Neural cell (in vitro differentiated cells): Measurements from ENCODE around the gene AIFM1. TPM values are rescaled to one million over a fixed set of nuclear protein-coding genes. Genes with fewer than 3 reads are reported as not detected.

Experiments
- H2AFZ ChIP-seq: fragments of 200-600, 300-800 bp; sonication (generic), shearing (Covaris generic); 2 replicates; pipeline ENCODE4 v1.6.0; 2014; ENCODE audit warnings: low read depth, mild to moderate bottlenecking, antibody characterized with exemption, low read length, moderate library complexity
- H3F3A ChIP-seq: fragments of 200-600 bp; shearing (Covaris generic); 2 replicates; pipeline ENCODE4 v1.6.1; 2016; ENCODE audit warnings: mild to moderate bottlenecking, moderate library complexity, mixed read lengths, antibody characterized with exemption, low read length; ENCODE audit not compliant: insufficient read depth, poor library complexity, severe bottlenecking
- H3K27ac ChIP-seq: fragments of 200-600, 300-800 bp; sonication (generic), shearing (Covaris generic); 2 replicates; pipeline ENCODE4 v1.5.1; 2014; ENCODE audit warnings: mild to moderate bottlenecking, low read length, moderate library complexity
- H3K27me3 ChIP-seq: fragments of 300-800, 200-600 bp; sonication (generic), shearing (Covaris generic); 2 replicates; pipeline ENCODE4 v1.6.0; 2014; ENCODE audit warnings: mild to moderate bottlenecking, low read depth, low read length, moderate library complexity; ENCODE audit not compliant: insufficient read depth
- H3K36me3 ChIP-seq: fragments of 300-800, 200-600 bp; sonication (generic), shearing (Covaris generic); 2 replicates; pipeline ENCODE4 v1.5.1; 2014; ENCODE audit warnings: mild to moderate bottlenecking, antibody characterized with exemption, low read length, moderate library complexity; ENCODE audit not compliant: insufficient read depth
- H3K4me2 ChIP-seq: fragments of 300-800, 200-600 bp; sonication (generic), shearing (Covaris generic); 2 replicates; pipeline ENCODE4 v1.6.0; 2014; ENCODE audit warnings: mild to moderate bottlenecking, low read length
- H3K4me3 ChIP-seq: fragments of 300-800, 200-600 bp; sonication (generic), shearing (Covaris generic); 2 replicates; pipeline ENCODE4 v1.5.1; 2014; ENCODE audit warnings: mild to moderate bottlenecking, low read length, moderate library complexity
- H3K79me2 ChIP-seq: fragments of 200-600 bp; shearing (Covaris generic); replicated peaks from 2 replicates; pipeline ENCODE4 v1.6.0; 2014; ENCODE audit warnings: mild to moderate bottlenecking, low read length, moderate library complexity; ENCODE audit not compliant: insufficient read depth
- H3K9ac ChIP-seq: fragments of 300-800, 200-600 bp; sonication (generic), shearing (Covaris generic); 2 replicates; pipeline ENCODE4 v1.6.1; 2016; ENCODE audit warnings: mild to moderate bottlenecking, low read length, mixed read lengths
- H3K9me2 ChIP-seq: fragments of 200-600 bp; shearing (Covaris generic); 2 replicates; pipeline ENCODE4 v1.6.1; 2016; ENCODE audit warnings: mild to moderate bottlenecking, low read length, mixed read lengths; ENCODE audit not compliant: insufficient read depth
- H3K9me3 ChIP-seq: fragments of 200-600, 300-800 bp; sonication (generic), shearing (Covaris generic); 2 replicates; pipeline ENCODE4 v1.6.1; 2016; ENCODE audit warnings: mild to moderate bottlenecking, mixed run types, low read length, moderate library complexity, mixed read lengths
- H4K20me1 ChIP-seq: fragments of 200-600 bp; shearing (Covaris generic); 2 replicates; pipeline ENCODE4 v1.6.1; 2016; ENCODE audit warnings: mild to moderate bottlenecking, mixed run types; ENCODE audit not compliant: insufficient read depth
- EP300 ChIP-seq: fragments of 450-650 bp; conservative IDR thresholded peaks from 2 replicates; pipeline ENCODE4 v1.6.1; 2014; ENCODE audit warnings: antibody characterized with exemption, mild to moderate bottlenecking, moderate library complexity; ENCODE audit not compliant: poor library complexity, severe bottlenecking
- EZH2 ChIP-seq: fragments of 200-600, 300-800 bp; shearing (Covaris generic), sonication (generic); IDR thresholded peaks from 2 replicates; pipeline ENCODE4 v1.6.1; 2014; ENCODE audit warnings: antibody characterized with exemption, low read length, borderline replicate concordance, mild to moderate bottlenecking; ENCODE audit not compliant: insufficient read depth, poor library complexity, severe bottlenecking
- MXI1 ChIP-seq: fragments of 450-650 bp; conservative IDR thresholded peaks from 2 replicates; pipeline ENCODE4 v1.6.1; 2014; ENCODE audit warnings: antibody characterized with exemption, mild to moderate bottlenecking; ENCODE audit not compliant: poor library complexity, severe bottlenecking
- POLR2AphosphoS5 ChIP-seq: IDR thresholded peaks from 2 replicates; pipeline ENCODE4 v1.6.1; 2012
- RAD21 ChIP-seq: fragments of 450-650 bp; conservative IDR thresholded peaks from 2 replicates; pipeline ENCODE4 v1.6.1; 2014; ENCODE audit warnings: antibody characterized with exemption, mild to moderate bottlenecking, moderate library complexity
- REST ChIP-seq: IDR thresholded peaks from 2 replicates; pipeline ENCODE4 v1.6.1; 2012; ENCODE audit warnings: borderline replicate concordance
- SMC3 ChIP-seq: fragments of 450-650 bp; conservative IDR thresholded peaks from 2 replicates; pipeline ENCODE4 v1.6.1; 2014; ENCODE audit warnings: antibody characterized with exemption, mild to moderate bottlenecking, moderate library complexity; ENCODE audit not compliant: poor library complexity
- TAF1 ChIP-seq: IDR thresholded peaks from 2 replicates; pipeline ENCODE4 v1.6.1; 2012; ENCODE audit warnings: low read depth
- polyA plus RNA-seq: library from polyadenylated mRNA; depleted of rRNA; stranded (reverse); fragments of >200 nt; gene quantifications from 2 replicates; pipeline ENCODE4 v1.2.3, GENCODE V29; 2014
- TF ChIP-seq, protein P1 (sequence below): fragments of 450-650 bp; IDR thresholded peaks from 2 replicates; pipeline ENCODE4 v1.5.1; 2014; ENCODE audit warnings: antibody characterized with exemption, mild to moderate bottlenecking, moderate library complexity; ENCODE audit not compliant: poor library complexity, severe bottlenecking

The AIFM1 gene
- polyA plus RNA-seq, 1 donor from 2014 or later: 24.3 TPM

DNA sequence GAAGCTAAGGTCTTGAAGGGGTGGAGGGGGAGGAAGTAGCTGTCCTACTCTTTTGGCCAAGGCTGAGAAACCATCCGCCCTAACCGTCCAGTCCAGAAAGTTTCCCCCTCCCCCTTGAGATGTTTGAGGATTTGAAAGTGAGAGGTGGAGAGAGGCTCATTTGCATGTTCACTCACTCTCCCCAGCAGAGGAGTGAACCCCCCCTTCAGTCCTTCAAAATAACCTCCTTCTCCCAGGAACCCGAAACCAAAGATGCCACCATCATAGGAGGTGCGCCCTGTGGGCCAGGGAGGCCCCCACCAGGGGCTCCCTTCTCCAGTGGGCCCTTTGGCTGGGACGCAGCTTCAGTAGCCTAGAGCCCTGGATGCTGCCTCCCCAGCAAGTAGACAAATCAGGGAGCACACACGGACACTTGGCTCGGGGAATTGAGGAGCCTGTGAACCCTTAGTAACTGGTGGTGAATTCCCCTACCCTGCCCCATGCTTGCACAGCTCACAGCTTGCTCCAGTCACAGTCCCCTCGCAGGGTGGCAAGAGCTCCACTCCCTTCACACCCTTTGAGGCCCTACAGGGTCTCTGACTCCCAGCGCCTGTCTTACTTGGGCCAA, 80.9 kb downstream of the AIFM1 start:
- Histone ChIP-seq H2AFZ (no peak overlapping the region), H3K9ac (no peak overlapping the region), H3K9me2 (no peaks in the 10 kb centered on the region), H3K79me2 (no peaks in the 10 kb centered on the region), H3K9me3 (no peaks in the 10 kb centered on the region), H3K4me2 (no peak overlapping the region), H3K36me3 (no peaks in the 10 kb centered on the region), H3K27ac (no peak overlapping the region), H3F3A (no peaks in the 10 kb centered on the region), H3K4me3 (no peak overlapping the region), H4K20me1 (no peaks in the 10 kb centered on the region), H3K27me3 (no peaks in the 10 kb centered on the region)
- TF ChIP-seq EZH2: no peak
- TF ChIP-seq MXI1: no peak
- TF ChIP-seq TAF1: no peak
- TF ChIP-seq REST: no peak

DNA sequence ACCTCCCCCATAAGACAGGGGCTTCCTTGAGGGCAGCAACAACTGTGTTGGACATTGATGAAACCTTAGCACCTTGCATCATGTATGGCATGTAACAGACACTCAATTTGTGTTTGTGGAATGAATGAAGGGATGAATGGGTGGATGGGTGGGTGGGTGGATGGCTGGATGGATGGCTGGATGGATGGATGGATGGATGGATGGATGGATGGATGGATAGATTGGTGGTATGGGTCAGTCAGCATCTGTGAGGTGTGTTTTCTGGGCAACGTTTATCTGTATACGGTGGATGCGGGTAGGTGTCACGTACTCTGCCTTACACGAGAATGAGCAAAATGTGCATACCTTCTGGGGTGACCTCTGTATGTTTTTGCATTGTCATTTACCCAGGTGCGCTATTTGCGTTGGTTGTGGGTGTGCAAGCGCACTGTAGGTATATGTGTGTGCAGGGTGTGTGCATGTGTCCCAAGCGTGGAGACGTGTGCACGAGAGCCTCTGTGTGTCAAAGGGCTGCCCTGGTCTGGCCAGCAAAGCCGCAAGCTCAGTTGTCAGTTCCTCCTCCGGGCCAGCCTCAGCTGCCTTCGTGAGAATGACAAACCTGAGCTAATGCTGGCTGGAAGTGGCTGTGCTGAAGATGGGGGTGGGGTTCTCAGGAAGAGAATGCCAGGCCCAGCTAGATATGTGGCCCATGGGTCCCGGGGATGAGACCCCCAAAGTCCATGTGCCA, 81.8 kb downstream of the AIFM1 start:
- no peaks in the 10 kb centered on the region for H3F3A ChIP-seq
- no peak overlapping the region for H3K4me3 ChIP-seq
- H4K20me1 ChIP-seq: no peaks in the 10 kb centered on the region
- no peaks in the 10 kb centered on the region for H3K79me2 ChIP-seq
- no peaks in the 10 kb centered on the region for H3K36me3 ChIP-seq
- no peak overlapping the region for H3K27ac ChIP-seq
- H3K9me3 ChIP-seq: no peaks in the 10 kb centered on the region
- no peaks in the 10 kb centered on the region for H3K9me2 ChIP-seq
- H3K4me2 ChIP-seq: no peak overlapping the region
- H3K9ac ChIP-seq: no peak overlapping the region
- H3K27me3 ChIP-seq: no peaks in the 10 kb centered on the region
- TF ChIP-seq TAF1: no peak
- no peak for TF ChIP-seq SMC3
- TF ChIP-seq, protein P1, sequence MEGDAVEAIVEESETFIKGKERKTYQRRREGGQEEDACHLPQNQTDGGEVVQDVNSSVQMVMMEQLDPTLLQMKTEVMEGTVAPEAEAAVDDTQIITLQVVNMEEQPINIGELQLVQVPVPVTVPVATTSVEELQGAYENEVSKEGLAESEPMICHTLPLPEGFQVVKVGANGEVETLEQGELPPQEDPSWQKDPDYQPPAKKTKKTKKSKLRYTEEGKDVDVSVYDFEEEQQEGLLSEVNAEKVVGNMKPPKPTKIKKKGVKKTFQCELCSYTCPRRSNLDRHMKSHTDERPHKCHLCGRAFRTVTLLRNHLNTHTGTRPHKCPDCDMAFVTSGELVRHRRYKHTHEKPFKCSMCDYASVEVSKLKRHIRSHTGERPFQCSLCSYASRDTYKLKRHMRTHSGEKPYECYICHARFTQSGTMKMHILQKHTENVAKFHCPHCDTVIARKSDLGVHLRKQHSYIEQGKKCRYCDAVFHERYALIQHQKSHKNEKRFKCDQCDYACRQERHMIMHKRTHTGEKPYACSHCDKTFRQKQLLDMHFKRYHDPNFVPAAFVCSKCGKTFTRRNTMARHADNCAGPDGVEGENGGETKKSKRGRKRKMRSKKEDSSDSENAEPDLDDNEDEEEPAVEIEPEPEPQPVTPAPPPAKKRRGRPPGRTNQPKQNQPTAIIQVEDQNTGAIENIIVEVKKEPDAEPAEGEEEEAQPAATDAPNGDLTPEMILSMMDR: no peak
- no peak for TF ChIP-seq REST
- TF ChIP-seq MXI1: no peak
- TF ChIP-seq RAD21: no peak
- TF ChIP-seq POLR2AphosphoS5: no peak
- no peak for TF ChIP-seq EP300
- TF ChIP-seq EZH2: no peak
- no peak overlapping the region for H2AFZ ChIP-seq
